BLaER1 (cell line): Measurements from ENCODE around the gene RBMS2.

Experiments used
- H3K27ac ChIP-seq: shearing (Covaris generic); formaldehyde crosslinking; 2 replicates; pipeline ENCODE4 v1.8.1; 2022
- H3K27me3 ChIP-seq: shearing (Covaris generic); formaldehyde crosslinking; 2 replicates; pipeline ENCODE4 v1.8.1; 2022
- H3K36me3 ChIP-seq: shearing (Covaris generic); formaldehyde crosslinking; 2 replicates; pipeline ENCODE4 v1.8.1; 2022
- H3K4me1 ChIP-seq: shearing (Covaris generic); formaldehyde crosslinking; 2 replicates; pipeline ENCODE4 v1.8.1; 2022
- H3K4me2 ChIP-seq: shearing (Covaris generic); formaldehyde crosslinking; 2 replicates; pipeline ENCODE4 v1.8.1; 2022
- H3K4me3 ChIP-seq: shearing (Covaris generic); formaldehyde crosslinking; 2 replicates; pipeline ENCODE4 v1.8.1; 2022
- H3K9ac ChIP-seq: shearing (Covaris generic); formaldehyde crosslinking; 2 replicates; pipeline ENCODE4 v1.8.1; 2022
- H3K9me3 ChIP-seq: shearing (Covaris generic); formaldehyde crosslinking; 2 replicates; pipeline ENCODE4 v1.8.1; 2022
- H4K20me1 ChIP-seq: shearing (Covaris generic); formaldehyde crosslinking; 2 replicates; pipeline ENCODE4 v1.8.1; 2022
- Cebpa-rat ChIP-seq: shearing (Covaris generic); IDR thresholded peaks from 2 replicates; pipeline ENCODE4 v1.8.1; 2022

Gene RBMS2

GRCh38 chr12:56517854-56518253 is 3.8 kb upstream of the RBMS2 start:
- Histone ChIP-seq H3K4me1 (peaks cover 15% of the 10 kb centered on the region), H3K4me2 (no peak overlapping the region), H3K9me3 (no peaks in the 10 kb centered on the region), H3K27me3 (no peaks in the 10 kb centered on the region), H3K9ac (no peak overlapping the region), H3K36me3 (no peaks in the 10 kb centered on the region), H3K4me3 (no peak overlapping the region), H3K27ac (no peak overlapping the region), H4K20me1 (no peaks in the 10 kb centered on the region)
- no peak for TF ChIP-seq Cebpa-rat

GRCh38 chr12:56518570-56518969 is 3.0 kb upstream of the RBMS2 start:
- Histone ChIP-seq H3K27ac (no peak overlapping the region), H3K9ac (no peak overlapping the region), H3K4me3 (no peak overlapping the region)

GRCh38 chr12:56520048-56520447 is 1.6 kb upstream of the RBMS2 start:
- Histone ChIP-seq H3K36me3 (no peaks in the 10 kb centered on the region), H3K27ac (no peak overlapping the region), H3K9ac (no peak overlapping the region), H3K4me1 (peaks cover 20% of the 10 kb centered on the region), H3K27me3 (no peaks in the 10 kb centered on the region), H3K9me3 (no peaks in the 10 kb centered on the region), H4K20me1 (no peaks in the 10 kb centered on the region), H3K4me3 (no peak overlapping the region), H3K4me2 (no peak overlapping the region)
- TF ChIP-seq Cebpa-rat = no peak

More at GRCh38 chr12:56518570-56518969, 3.0 kb upstream of the RBMS2 start:
- Histone ChIP-seq H3K4me1 (peaks cover 20% of the 10 kb centered on the region), H4K20me1 (no peaks in the 10 kb centered on the region), H3K27me3 (no peaks in the 10 kb centered on the region), H3K36me3 (no peaks in the 10 kb centered on the region), H3K9me3 (no peaks in the 10 kb centered on the region), H3K4me2 (no peak overlapping the region)
- TF ChIP-seq Cebpa-rat = no peak

GRCh38 chr12:56520506-56520905 is 1.1 kb upstream of the RBMS2 start:
- Histone ChIP-seq H3K4me2 (no peak overlapping the region), H4K20me1 (no peaks in the 10 kb centered on the region), H3K9me3 (no peaks in the 10 kb centered on the region), H3K27ac (no peak overlapping the region), H3K4me3 (no peak overlapping the region), H3K36me3 (no peaks in the 10 kb centered on the region), H3K27me3 (no peaks in the 10 kb centered on the region), H3K9ac (no peak overlapping the region), H3K4me1 (peaks cover 20% of the 10 kb centered on the region)
- TF ChIP-seq Cebpa-rat = no peak

GRCh38 chr12:56521209-56521589 is 421 bp upstream of the RBMS2 start:
- H3K4me3 ChIP-seq = peak overlapping the region; percentile 66
- peaks cover 20% of the 10 kb centered on the region for H3K4me1 ChIP-seq
- no peak for TF ChIP-seq Cebpa-rat
- H3K9ac ChIP-seq = peak overlapping the region; percentile 50; the same call in 1 of the 2 replicates
- H3K27me3 ChIP-seq = no peaks in the 10 kb centered on the region
- no peaks in the 10 kb centered on the region for H4K20me1 ChIP-seq
- peak overlapping the region; percentile 49; the same call in 1 of the 2 replicates for H3K27ac ChIP-seq
- no peaks in the 10 kb centered on the region for H3K36me3 ChIP-seq
- peak overlapping the region; percentile 63 for H3K4me2 ChIP-seq
- no peaks in the 10 kb centered on the region for H3K9me3 ChIP-seq

GRCh38 chr12:56522411-56523193 is 982 bp downstream of the RBMS2 start:
- Histone ChIP-seq H3K4me1 (peaks cover 20% of the 10 kb centered on the region), H3K36me3 (no peaks in the 10 kb centered on the region), H4K20me1 (no peaks in the 10 kb centered on the region), H3K4me2 (peak overlapping the region; percentile 63), H3K4me3 (peak overlapping the region; percentile 66), H3K27ac (peak overlapping the region; percentile 10; the same call in 1 of the 2 replicates), H3K9ac (peak overlapping the region; percentile 67; the same call in 1 of the 2 replicates), H3K27me3 (no peaks in the 10 kb centered on the region), H3K9me3 (no peaks in the 10 kb centered on the region)
- no peak for TF ChIP-seq Cebpa-rat

- Histone ChIP-seq H3K9ac (no peak overlapping the region), H3K4me1 (no peaks in the 10 kb centered on the region), H3K4me2 (no peak overlapping the region), H3K4me3 (no peak overlapping the region), H3K9me3 (no peaks in the 10 kb centered on the region), H4K20me1 (no peaks in the 10 kb centered on the region), H3K36me3 (no peaks in the 10 kb centered on the region), H3K27me3 (no peaks in the 10 kb centered on the region), H3K27ac (no peak overlapping the region)
- TF ChIP-seq Cebpa-rat = no peak
Observed at GRCh38 chr12:56528846-56529245, 7.2 kb downstream of the RBMS2 start.

- no peak overlapping the region for H3K4me3 ChIP-seq
- no peak overlapping the region for H3K9ac ChIP-seq
- H3K36me3 ChIP-seq = no peaks in the 10 kb centered on the region
- TF ChIP-seq Cebpa-rat = no peak
- H3K27ac ChIP-seq = no peak overlapping the region
- H4K20me1 ChIP-seq = no peaks in the 10 kb centered on the region
- H3K9me3 ChIP-seq = no peaks in the 10 kb centered on the region
- H3K4me2 ChIP-seq = no peak overlapping the region
- H3K27me3 ChIP-seq = no peaks in the 10 kb centered on the region
- no peaks in the 10 kb centered on the region for H3K4me1 ChIP-seq
Observed at GRCh38 chr12:56529656-56530055, 8.0 kb downstream of the RBMS2 start.

GRCh38 chr12:56530390-56531055 is 8.9 kb downstream of the RBMS2 start:
- H3K4me2 ChIP-seq = no peak overlapping the region
- H3K27ac ChIP-seq = no peak overlapping the region
- no peak overlapping the region for H3K4me3 ChIP-seq
- H3K27me3 ChIP-seq = no peaks in the 10 kb centered on the region
- H4K20me1 ChIP-seq = no peaks in the 10 kb centered on the region
- H3K9me3 ChIP-seq = no peaks in the 10 kb centered on the region
- TF ChIP-seq Cebpa-rat = no peak
- no peaks in the 10 kb centered on the region for H3K4me1 ChIP-seq
- H3K36me3 ChIP-seq = no peaks in the 10 kb centered on the region
- H3K9ac ChIP-seq = no peak overlapping the region

GRCh38 chr12:56537546-56537945 is 15.9 kb downstream of the RBMS2 start:
- no peak overlapping the region for H3K4me2 ChIP-seq
- H3K27ac ChIP-seq = no peak overlapping the region

More at GRCh38 chr12:56537546-56537945, 15.9 kb downstream of the RBMS2 start:
- no peaks in the 10 kb centered on the region for H4K20me1 ChIP-seq
- H3K27me3 ChIP-seq = no peaks in the 10 kb centered on the region
- H3K9me3 ChIP-seq = no peaks in the 10 kb centered on the region
- no peaks in the 10 kb centered on the region for H3K4me1 ChIP-seq
- H3K4me3 ChIP-seq = no peak overlapping the region
- no peak for TF ChIP-seq Cebpa-rat
- no peaks in the 10 kb centered on the region for H3K36me3 ChIP-seq
- H3K9ac ChIP-seq = no peak overlapping the region
